HG03025 (cell line): ENCODE measurements around the gene RPL21.

Experiments
- ATAC-seq: cut with Tn5 transposase; IDR thresholded peaks from one replicate; pipeline ENCODE4 v1.9.1; 2021; ENCODE audit warnings: mild to moderate bottlenecking, moderate library complexity; ENCODE audit not compliant: unreplicated experiment, low FRiP score

RPL21 gene

DNA sequence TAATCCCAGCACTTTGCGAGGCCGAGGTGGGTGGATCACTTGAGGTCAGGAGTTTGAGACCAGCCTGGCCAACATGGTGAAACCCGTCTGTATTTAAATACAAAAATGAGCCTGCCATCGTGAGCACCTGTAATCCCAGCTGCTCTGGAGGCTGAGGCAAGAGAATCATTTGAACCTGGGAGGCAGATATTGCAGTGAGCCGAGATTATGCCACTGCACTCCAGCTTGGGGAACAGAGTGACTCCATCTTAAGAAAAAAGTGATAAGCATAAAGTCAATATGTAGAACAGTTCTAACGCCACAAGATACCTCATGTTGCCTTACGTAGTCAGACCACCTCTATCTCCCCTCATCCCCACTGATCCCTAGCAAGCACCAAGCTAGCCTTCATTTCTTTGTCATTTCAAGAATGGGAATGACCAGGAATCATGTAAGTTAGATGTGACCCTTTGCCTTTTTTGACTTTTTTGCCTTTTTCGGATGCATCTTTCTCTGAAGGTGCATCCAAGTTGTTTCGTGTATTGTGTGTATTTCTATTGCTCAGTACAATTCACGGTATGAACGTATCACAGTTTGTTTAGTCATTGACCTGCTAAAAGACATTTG is 6.4 kb downstream of the RPL21 start:
- ATAC-seq, result no peak

GRCh38 chr13:27258637-27259386 is 7.5 kb downstream of the RPL21 start:
- no peak for ATAC-seq

DNA sequence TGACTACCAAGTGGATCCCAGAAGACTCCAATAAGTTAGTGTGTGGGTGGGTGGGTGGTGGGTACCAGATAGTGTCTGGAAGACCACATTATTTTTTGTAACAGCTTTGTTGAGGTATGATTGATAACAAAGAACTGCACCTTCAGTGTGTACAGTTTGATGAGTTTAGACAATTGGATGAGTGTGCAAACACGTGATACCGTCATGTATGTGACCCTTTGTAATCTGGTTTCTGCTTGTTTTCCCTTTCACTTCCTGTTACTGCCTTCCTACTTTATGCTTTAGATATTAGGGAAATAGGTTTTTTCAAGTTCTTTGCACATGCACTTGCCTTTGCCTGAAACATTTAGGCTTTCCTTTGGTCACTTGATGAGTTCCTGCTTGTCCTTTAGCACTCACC is 8.5 kb downstream of the RPL21 start:
- ATAC-seq, result no peak

DNA sequence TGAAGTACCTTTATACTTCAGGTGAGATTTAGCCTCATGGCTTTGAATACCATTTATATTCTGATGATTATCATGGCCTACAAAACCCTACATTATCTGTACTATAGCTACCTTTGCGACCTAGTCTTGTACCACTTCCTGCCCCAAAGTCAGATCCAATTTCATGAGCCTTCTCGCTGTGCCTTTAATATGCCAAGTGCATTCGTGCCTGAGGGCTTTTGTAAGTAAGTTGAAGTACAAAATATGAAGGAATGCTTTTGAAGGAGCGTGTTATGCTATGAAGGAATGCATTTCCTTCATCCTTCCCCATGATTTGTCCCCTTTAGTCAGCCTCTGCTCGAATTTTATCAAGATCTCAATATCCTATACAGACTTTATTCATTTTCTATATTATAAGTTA is 10.0 kb downstream of the RPL21 start:
- ATAC-seq, result no peak

- no peak for ATAC-seq
Observed at GRCh38 chr13:27263438-27263837, 12.1 kb downstream of the RPL21 start.

- ATAC-seq, result no peak
Observed at GRCh38 chr13:27264181-27264580, 12.8 kb downstream of the RPL21 start.

- no peak for ATAC-seq
Observed at GRCh38 chr13:27264648-27265047, 13.3 kb downstream of the RPL21 start.

GRCh38 chr13:27266917-27267316 is 15.6 kb downstream of the RPL21 start:
- ATAC-seq, result no peak

DNA sequence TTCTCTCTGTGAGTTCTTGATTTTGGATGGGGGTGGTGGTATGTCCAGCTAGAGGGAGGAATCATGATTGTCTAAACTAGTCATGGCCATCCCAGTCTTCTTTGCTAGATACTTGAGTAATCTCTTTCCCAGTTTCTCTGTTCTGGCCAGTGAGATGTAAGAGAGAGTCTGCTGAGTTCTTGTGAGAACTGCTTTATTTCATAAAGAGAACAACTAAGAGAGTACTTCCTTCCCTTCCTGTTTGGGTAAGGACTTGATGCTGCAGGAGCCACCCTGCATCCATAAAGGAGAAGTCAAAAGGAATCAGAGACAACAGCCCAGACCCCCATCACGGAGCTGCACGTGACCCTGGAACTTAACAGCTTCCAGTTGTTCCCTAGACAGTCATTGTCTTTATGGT is 16.2 kb downstream of the RPL21 start:
- ATAC-seq, result no peak

DNA sequence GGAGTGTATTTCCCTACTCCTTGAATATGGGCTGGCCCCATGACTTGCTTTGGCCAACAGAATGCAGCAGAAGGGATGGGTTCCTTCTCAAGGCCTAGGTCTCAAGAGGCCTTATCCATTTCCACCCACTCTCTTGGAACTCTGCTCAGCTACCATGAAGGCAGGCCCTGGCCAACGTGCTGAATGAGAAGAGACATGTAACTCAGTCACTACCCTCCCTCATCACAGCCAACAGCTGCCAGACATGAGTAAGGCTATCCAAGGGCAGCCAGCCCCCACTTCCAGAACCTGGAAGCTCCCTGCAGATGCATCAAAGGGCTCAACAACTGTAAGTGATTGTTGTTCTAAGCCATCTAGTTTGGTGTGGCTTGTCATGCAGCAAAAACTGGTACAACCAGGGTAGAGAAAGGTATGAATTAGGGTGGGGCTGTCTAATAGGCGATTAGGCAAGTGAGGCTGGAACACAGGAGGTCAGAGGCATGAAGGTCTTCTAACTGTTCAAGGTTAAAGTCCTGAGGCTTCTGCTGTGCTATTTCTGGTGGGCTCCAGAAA is 17.8 kb downstream of the RPL21 start:
- no peak for ATAC-seq

DNA sequence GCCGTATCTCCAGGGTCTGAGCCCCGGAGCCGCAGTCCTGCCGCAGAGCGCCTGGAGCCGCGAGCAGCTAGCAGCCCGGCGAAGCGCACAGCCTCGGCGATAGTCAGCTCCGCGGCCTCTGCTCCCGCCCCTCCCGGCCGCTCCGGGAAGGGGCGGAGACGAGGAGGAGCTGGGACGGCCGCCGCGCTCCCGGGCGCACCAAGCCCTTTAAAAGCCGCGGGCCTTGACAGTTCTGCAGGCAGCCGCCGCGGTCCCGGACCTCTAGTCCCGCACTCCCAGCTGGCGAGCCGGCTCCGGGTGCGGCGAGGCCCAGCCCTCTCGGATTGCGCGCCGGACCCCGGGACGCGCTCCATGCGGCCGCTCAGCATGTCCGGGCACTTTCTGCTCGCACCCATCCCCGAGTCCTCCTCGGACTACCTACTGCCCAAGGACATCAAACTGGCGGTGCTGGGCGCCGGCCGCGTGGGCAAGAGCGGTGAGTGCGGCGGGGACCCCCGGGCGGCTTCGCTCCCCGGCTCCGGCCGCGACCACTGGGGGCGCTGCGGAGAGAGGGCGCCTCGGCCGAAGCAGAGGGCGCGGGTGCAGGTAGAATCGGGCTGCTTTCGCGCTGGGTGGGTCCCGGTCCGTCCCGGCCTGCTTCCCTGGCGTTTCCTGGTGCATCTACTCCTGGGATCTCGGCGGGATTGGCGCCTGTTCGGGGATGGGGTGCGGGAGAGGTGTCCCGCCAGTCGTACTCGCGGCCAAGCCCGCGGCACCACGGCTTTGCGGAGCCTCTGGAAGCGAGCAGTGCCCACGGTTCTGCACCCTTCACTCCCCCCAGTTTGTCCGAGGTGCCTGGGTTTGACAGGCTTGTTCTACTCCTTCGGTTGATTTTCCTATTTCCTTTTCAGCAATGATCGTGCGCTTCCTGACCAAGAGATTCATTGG is 19.5 kb downstream of the RPL21 start, which contains the start of gene RASL11A:
TSS of gene RASL11A (plus strand) at position 237 of the 927 bp plus-strand sequence. CDS start at position 352, 115 bp downstream.
- peak; percentile 87 for ATAC-seq

- ATAC-seq, result no peak
Observed at GRCh38 chr13:27271570-27272096, 20.3 kb downstream of the RPL21 start.

DNA sequence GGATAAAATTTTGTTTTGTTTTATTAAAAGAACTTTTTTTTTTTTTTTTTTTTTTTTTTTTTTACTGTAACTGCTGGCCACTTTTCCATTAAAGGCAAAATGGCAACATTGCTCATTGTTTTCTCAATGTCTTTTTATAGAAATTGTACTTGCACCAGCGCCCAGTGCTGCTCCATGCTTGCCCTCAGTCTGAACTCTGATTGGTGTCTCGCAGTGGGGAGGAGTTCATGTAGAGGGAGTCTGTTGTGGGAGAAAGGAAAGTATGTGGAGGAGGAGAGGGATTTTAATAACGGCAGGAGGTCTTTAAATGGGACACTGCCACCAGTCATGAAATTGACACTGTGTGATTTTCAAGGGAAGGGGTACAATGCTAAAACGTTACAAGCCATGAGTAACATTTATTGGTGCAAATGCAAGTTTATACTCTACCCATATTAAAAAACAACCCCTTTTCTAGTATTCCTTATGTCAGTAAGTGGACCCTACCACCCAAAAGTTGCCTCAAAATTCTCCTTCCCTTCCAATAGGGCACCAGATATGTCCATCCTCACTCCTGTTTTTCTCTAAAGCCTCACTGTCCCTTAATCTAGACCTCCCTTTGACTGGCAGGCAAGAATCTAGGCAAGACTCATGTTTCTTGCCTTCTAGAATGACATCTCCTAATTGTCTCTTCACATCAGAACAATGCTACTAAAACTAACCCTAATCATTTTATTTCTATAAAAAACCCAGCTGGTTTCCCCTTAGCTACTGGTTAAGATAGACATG is 22.5 kb downstream of the RPL21 start:
- ATAC-seq, result no peak

DNA sequence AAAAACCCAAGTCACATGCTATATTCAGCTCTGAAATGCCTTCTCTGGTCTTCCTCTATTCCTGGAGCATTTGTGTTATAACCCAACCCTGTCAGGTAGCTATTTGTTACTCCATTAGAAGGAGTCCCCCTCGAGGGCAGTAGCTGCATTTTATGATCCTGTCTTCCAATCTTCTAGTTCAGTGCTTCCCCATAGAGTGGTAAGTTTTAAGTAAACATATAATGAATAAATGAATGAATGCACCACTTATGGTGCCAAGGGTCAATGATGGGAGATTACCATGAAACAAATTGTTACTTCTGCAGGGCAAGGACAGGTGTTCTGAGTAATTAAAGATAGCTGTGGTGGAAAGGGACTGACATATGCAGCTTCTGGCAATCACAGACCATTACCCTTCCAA is 23.3 kb downstream of the RPL21 start:
- ATAC-seq, result no peak

GRCh38 chr13:27276188-27276587 is 24.8 kb downstream of the RPL21 start:
- no peak for ATAC-seq

DNA sequence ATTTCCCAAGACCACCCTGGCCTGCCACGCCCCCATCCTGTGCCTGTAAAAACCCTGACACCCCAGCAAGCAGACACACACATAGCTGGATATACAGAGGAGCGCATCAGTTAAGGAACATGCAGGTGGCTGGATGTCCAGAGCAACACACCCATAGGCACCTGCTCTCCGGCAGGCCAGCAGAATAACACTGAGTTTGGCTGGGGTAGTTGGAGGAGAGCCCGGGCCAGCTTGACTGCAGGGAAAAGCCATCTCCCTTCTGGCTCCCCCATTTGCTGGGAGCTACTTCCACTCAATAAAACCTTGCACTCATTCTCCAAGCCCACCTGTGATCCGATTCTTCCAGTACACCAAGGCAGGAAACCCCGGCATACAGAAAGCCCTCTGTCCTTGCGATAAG is 28.1 kb downstream of the RPL21 start:
- ATAC-seq, result no peak

GRCh38 chr13:27280009-27280656 is 28.8 kb downstream of the RPL21 start:
- no peak for ATAC-seq

GRCh38 chr13:27280841-27281240 is 29.5 kb downstream of the RPL21 start:
- ATAC-seq, result no peak

GRCh38 chr13:27281420-27281819 is 30.1 kb downstream of the RPL21 start:
- no peak for ATAC-seq
